OCI-M2 (cell line): ENCODE measurements around the gene CHAF1A.

ENCODE experiments used
- DNase-seq: peaks from one replicate; lab custom pipeline; 2025; ENCODE audit not compliant: unreplicated experiment; lab: John Stamatoyannopoulos, UW

Gene CHAF1A

DNA sequence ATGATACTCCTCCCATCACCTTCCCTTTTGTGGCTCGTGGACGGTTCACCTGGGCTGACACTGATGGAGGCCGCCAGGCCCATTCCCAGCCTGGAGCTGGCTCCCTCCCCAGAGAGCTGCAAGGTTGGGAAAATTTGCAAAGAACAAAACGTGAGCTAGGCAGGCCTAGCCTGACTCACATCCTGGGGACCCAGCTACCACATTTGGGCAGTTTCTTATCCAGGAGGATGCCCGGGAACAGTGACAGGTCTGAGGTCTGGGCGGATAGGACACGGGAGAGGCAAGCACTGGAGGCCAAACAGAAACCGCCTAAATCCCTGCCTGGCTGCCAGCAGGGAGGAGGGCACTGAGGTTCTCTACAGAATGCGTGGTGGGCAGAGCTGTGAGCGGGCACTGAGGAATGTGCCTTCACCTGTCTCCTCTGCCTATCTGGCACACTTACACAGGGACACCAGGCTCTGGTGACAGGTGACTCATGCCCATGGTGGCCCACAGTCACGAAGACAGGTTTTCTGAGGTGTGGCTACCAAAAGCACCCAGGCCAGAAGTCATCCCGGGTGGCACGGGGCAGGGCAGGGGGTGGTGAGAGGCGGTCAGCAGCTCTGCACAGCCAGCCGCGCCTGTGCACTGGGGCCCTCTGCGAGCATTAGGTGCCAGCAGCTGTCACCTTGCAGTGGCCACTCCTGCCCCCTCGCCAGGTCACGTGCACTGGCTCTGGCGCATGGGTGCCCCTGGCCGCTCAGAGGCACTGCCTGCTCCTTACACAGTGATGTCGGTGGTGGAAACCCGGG, 25.3 kb upstream of the CHAF1A start:
- DNase-seq, result no peak

DNA sequence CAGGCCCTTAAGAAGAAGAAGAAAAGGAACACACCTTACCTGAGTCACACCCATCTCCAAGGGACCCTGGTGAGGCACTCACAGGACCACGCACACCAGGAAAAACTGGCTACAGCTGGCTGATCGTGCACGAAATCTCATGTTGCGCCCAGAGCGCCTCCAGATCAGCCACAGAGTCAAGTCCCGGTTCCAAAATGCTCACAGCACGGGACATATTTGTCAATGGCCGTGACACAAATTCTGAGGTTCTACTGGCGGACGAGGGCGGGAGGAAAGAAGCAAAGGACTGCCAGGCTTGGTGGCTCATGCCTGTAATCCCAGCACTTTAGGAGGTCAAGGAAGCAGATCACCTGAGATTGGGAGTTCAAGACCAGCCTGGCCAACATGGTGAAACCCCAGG, 23.6 kb upstream of the CHAF1A start:
- DNase-seq, result no peak

DNA sequence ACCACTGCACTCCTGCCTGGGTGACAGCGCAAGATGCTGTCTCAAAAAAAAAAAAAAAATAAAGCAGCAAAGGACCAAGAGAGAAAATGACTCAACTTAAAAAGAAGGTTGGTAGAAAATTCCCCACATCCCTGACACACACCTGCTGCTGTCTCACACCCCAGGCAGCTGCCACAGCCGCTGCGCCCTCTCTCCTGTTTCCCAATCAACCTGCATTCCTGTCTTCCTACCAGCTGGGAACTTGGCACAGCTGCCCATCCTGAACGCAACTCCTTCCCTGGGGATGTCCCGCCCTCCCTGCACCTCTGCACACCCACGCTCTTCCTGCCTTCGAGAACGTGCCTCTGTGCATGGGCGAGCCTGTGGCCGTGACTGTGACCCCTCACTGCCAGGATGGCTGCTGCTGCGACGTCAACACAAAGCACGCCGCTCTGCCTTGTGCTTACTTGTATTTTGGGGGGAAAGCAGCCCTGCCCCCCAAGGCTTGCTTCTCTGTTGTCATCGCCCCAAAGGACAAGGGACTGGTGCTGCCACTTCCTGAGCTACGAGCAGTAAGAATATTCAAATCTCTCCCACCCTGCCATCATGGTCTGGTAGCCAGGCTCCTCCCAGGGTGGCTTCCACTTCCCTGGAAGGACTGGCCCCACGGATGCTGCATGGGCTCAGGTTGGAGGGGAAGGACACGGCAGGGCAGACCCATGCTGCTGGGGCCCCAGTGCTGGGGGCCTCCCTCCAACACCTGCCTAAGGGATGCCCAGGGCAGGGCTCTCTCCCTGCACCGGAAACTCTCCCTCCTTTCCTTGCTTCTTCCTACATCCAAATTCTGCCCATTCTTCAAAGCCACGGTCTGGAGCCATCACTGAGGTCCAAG, 22.8 kb upstream of the CHAF1A start:
- no peak for DNase-seq

DNA sequence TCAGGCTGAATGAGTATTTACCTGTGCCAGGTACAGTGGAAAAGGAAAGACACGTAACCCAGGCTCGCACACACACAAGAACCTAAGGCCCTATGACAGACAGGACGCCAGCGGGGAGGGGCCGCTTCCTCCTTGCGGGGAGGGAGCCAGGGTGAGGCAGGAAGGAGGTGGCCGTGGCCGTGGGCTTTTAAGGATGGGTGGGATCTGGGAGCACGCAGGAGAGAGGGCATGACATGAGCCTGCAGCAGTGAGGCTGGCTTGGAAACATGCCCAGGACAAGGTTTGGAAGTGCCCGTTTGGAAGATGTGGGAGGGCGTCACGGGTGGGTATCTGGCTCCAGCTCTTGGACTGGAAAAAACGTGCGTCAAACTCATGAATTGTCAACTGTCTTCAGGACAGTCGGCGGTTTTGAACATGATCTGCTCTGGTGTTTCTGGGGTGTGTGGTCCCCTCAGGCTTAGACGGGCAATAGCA, 22.1 kb upstream of the CHAF1A start:
- no peak for DNase-seq

DNA sequence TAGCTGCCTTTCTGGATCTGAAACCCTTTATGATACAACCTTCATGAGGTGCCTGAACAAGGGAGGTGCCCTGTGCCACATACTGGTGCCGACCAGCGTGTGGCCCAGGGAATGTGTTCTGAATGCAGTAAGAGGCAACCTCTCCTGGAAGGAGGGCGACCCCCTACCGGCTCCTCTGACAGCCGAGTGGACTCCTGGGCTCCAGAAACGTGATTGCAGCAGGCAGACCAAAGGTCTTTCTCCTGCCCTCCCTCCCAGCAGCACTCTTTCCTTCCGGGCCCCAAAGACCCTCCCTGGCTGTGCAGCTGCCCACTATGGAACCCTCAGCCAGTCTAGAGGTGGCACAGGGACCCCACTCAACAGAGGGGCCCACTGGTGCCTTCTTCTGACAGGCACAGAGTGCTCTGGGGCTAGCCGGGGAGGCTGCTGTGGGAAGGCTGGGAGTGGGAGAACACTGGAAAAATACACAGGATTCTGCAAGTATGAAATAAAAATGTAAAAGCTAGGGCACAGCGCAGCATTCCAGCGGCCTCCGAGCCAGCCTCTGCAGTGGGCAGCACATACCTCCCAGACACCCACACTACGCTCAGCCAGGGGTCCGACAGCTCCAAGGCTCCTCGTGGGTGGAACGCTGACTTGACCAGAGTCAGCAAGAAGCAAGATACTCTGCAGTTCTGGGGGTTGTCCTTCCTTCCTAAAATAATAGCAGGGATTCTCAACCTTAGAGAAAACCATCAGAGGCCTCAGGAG, 17.0 kb upstream of the CHAF1A start:
- no peak for DNase-seq

DNA sequence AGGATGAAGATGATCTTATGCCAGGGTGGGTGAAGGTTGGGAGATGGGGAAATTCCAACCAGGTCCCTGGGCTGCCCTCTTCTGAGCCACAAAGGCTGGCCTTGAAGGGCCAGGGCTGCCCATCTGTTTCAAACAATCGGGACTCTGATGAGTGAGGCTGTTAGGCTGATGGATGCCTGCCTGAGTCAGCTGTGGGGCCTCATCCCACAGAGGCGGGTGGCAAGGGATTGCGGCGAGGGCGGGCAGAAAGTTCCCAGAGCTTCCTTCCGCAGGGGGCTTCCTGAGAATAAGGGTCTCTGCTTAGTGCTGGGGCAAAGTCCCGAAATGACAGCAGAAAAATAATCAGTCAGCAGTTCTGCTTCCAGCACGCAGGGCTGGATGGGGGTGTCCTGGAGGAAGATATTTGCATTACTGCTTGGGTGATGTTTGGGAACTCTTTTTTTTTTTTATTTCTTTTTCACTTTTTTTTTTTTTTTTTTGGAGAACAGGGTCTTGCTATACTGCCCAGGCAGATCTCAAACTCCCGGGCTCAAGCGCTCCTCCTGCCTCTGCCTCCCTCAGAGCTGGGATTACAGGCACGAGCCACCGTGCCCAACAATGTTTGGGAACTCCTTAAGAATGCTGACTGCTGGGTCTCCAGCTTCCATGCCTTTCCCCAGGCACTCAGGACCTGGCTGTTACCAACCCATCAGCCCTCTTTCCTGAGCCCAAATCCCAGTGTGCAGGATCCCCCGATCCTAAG, 16.2 kb upstream of the CHAF1A start:
- no peak for DNase-seq

GRCh38 chr19:4388337-4389063, 13.9 kb upstream of the CHAF1A start:
- no peak for DNase-seq

- no peak for DNase-seq
Observed at GRCh38 chr19:4389064-4389375, 13.4 kb upstream of the CHAF1A start.

DNA sequence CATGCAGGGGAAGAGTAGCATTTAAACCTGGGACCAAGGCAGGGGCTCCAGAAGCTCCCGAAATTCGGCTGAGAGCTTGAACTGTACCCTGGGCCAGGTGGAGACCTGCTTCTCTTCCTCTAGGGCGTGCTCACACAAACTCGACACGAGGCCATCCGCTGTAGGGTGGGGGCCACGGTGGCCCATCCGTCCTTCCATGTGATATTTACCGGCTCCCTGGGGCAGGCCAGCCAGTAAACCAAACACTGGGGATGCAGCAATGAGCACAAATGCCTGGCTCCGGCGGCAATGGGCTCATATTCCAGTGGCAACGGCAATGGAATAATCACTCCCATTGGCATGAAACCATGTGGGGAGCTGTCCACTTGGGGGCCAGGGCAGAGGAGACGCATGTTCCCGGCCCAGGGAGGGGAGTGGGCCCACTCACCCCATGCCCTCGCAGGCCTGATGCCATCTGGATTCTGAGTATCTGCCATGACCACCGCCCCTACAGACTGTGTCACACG, 12.9 kb upstream of the CHAF1A start:
- DNase-seq, result no peak

DNA sequence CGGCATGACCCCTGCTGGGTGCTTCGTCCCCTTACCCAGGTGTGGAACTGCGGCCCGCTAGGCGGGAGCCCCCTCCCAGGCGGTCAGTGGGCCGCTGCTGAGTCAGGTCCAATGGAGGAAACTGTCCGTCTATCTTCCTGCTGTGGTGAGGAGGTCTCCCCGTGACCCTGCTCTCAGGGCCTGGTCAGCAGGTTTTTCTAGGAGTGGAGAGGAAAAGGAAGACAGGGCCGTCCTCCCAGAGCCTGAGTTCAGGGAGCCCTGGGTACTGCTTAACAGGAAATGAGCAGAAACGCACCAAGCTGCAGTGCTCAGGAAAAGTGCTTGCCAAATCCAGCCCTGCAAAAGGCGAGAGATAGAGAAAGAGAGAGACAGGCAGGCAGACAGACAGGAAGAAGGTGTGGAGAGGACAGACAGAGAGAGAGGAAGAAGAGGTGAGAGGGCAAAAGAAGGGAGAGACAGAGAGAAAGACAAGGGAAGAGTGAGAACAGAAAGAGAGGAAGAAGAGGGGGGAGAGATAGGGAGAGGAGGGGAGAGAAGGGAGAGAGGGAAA, 12.3 kb upstream of the CHAF1A start:
- no peak for DNase-seq

- no peak for DNase-seq
Observed at GRCh38 chr19:4390567-4391305, 11.7 kb upstream of the CHAF1A start.

DNA sequence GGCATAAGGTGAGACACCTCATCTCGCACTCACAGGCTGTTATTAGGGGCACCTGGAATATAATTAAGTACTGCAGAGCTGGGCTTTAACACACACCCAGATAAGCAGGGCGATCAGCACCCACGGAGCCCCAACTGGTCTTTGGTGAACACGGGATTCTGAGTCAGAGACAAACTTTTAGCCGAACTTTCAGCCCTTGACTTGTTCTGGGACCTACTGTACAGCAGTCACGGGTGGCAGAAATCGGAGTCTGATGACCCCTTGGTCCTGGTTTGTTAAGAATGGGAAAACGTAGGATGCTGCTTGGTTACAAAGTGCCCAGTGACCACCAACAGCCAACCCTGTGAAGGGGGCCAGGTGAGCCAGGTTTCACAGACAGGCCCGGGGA, 11.1 kb upstream of the CHAF1A start:
- DNase-seq, result no peak

GRCh38 chr19:4391701-4392483, 10.5 kb upstream of the CHAF1A start:
- no peak for DNase-seq

DNA sequence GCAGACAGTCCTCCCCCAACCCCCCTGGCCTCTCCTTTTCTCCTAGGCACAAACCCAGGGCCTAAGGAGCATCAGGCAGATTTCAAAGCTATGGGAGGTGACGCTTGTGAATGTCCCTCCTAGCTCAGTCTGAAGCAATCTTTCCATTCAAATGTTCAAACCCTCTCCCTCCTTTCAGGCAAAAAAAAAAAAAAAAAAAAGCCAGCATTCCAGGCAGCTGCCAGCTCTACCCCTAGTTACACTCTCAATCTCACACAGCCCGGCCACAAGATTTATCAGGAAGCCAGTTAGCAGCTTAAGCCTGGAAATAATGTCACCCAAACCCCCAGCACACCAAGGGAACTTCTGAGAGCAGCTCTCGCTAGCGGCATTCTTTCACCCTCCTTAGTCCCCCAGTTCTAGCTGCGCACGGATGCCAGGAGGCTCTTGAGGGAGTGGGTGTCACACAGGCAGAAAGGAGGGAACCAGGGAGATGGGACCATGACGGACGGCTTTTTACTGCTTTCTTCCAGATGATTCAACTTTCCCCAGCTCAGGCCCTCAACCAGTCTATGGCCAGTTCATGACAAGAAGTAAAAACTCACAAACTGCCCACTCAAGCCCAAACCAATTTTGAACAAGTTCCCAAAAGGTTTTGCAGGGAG, 8.4 kb upstream of the CHAF1A start:
- DNase-seq, result no peak

DNA sequence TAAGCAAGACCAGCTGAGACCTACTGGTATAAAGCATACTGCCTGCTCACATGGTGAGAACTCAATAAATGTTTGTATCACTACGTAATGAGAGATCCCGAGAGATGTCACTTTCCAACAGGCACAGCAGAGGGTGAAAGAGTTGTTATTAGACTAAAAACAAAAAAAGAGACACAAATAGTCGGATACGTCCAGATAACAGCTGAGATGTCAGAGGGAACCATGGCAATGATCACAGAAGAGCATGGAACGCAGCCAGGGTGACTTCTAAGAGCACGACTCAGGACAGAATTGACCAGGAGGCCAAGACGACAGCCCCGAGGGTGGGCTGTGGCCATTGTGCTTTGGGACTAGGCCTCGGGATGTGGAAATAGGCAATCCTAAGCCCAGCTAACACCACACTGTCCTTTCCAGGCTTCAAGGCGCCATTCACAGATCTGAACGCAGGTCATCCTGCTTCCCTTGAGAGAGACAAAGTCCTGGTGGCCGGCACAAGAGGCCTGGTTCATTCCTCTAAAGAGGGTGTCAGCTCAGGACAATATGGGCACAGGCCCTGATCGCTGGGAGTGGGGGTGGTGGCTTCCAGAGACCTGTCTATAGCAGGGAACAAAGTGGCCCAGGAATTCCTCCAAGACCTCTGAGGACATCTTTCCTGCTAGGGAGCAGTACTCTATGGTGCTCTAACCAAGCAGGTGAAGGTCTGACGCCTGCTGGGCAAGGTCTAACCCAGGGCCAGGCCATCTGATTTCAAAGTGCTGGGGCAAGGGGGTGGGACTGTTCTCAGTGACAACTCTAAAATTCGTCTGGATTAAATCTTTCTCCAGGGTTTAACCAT, 5.3 kb upstream of the CHAF1A start:
- DNase-seq, result no peak

DNA sequence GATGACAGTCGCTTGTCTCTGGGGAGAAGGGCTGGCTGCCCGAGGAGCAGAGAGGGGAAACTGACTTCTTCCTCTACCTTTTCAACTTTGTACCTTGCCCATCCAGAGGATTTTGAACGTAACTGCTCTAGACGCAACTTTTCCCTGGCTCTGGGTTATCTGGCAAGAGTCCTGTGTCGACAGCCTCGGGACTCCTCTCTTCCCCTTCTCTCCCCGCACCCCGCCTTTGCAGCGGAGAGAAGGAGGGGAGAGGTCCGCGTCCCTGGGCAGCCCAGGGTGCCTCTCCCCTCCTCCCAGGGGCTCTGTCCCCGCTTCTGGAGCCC, 2.7 kb upstream of the CHAF1A start:
- DNase-seq, result no peak
